SK-N-SH (cell line): ENCODE measurements around the gene RGS6. TPM values are rescaled to one million over a fixed set of nuclear protein-coding genes. Genes with fewer than 3 reads are reported as not detected.

ENCODE experiments used
- CTCF ChIA-PET: fragments of 300-600, 350-600 bp; formaldehyde crosslinking; extraction: SDS; loops from one replicate; lab custom pipeline; 2021; lab: Yijun Ruan, JAX
- POLR2A ChIA-PET: fragments of 350-600 bp; sonication (Branson Sonifier 250); formaldehyde crosslinking; extraction: SDS; loops from one replicate; lab custom pipeline; 2020; ENCODE audit warnings: antibody characterized with exemption, inconsistent platforms; lab: Yijun Ruan, JAX
- DNase-seq: peaks from one replicate; pipeline ENCODE4 v3.0.0; 2012
- H2AFZ ChIP-seq: fragments of 200-600 bp; sonication (generic); 2 replicates; pipeline ENCODE4 v1.8.1; 2016; ENCODE audit warnings: antibody characterized with exemption, mild to moderate bottlenecking, low read depth
- H3F3A ChIP-seq: fragments of 200-600 bp; sonication (generic); replicated peaks from 2 replicates; pipeline ENCODE3; 2016; ENCODE audit warnings: antibody characterized with exemption, mild to moderate bottlenecking; ENCODE audit not compliant: insufficient read depth
- H3K27ac ChIP-seq, 2 experiments: fragments of 200-500 bp in 1 of 2; fragments of 200-600 bp in 1 of 2; sonication (Bioruptor generic) in 1 of 2; sonication (generic), shearing (Covaris generic) in 1 of 2; 2 replicates each; pipeline versions ENCODE4 v1.5.1 to v1.6.1; 2014 to 2016; ENCODE audit warnings: low read depth in 2 of 2, inconsistent platforms in 1 of 2, low read length in 1 of 2, mild to moderate bottlenecking in 1 of 2, mixed read lengths in 1 of 2
- H3K27me3 ChIP-seq: fragments of 200-600 bp; sonication (generic), shearing (Covaris generic); 2 replicates; pipeline ENCODE4 v1.6.1; 2016; ENCODE audit warnings: mixed run types; ENCODE audit not compliant: insufficient read depth
- H3K36me3 ChIP-seq, 2 experiments: fragments of 200-500 bp in 1 of 2; fragments of 200-600 bp in 1 of 2; sonication (Bioruptor generic) in 1 of 2; sonication (generic) in 1 of 2; replicated peaks in 1 of 2; 2 replicates each; pipeline versions ENCODE3 to v1.5.1; 2014 to 2016; ENCODE audit warnings: low read length in 1 of 2, mild to moderate bottlenecking in 1 of 2; ENCODE audit not compliant: insufficient read depth in 2 of 2, control insufficient read depth in 1 of 2
- H3K4me1 ChIP-seq, 2 experiments: fragments of 200-500 bp in 1 of 2; fragments of 200-600 bp in 1 of 2; sonication (Bioruptor generic) in 1 of 2; sonication (generic), shearing (Covaris generic) in 1 of 2; 2 replicates each; pipeline versions ENCODE4 v1.5.1 to v1.6.1; 2014 to 2016; ENCODE audit warnings: low read depth in 1 of 2, low read length in 1 of 2, mixed run types in 1 of 2; ENCODE audit not compliant: insufficient read depth in 2 of 2, control insufficient read depth in 1 of 2
- H3K4me2 ChIP-seq: fragments of 200-600 bp; sonication (generic), shearing (Covaris generic); 2 replicates; pipeline ENCODE4 v1.6.1; 2017; ENCODE audit warnings: mixed run types
- H3K4me3 ChIP-seq, 2 experiments: fragments of 200-500 bp in 1 of 2; fragments of 200-600 bp in 1 of 2; sonication (Bioruptor generic) in 1 of 2; sonication (generic), shearing (Covaris generic) in 1 of 2; 2 replicates each; pipeline versions ENCODE4 v1.5.1 to v1.8.1; 2014 to 2016; ENCODE audit warnings: low read depth in 2 of 2, inconsistent platforms in 1 of 2, low read length in 1 of 2, mild to moderate bottlenecking in 1 of 2, mixed read lengths in 1 of 2, moderate library complexity in 1 of 2
- H3K79me2 ChIP-seq: fragments of 200-600 bp; sonication (generic); 2 replicates; pipeline ENCODE4 v1.8.1; 2017; ENCODE audit warnings: mild to moderate bottlenecking; ENCODE audit not compliant: insufficient read depth
- H3K9ac ChIP-seq: fragments of 200-600 bp; sonication (generic); 2 replicates; pipeline ENCODE4 v1.6.1; 2017; ENCODE audit warnings: mixed run types
- H3K9me2 ChIP-seq: fragments of 200-600 bp; sonication (generic); 2 replicates; pipeline ENCODE4 v1.6.1; 2017; ENCODE audit warnings: mixed run types
- H3K9me3 ChIP-seq: fragments of 200-600 bp; sonication (generic); 2 replicates; pipeline ENCODE4 v1.6.1; 2017; ENCODE audit warnings: mixed run types, mild to moderate bottlenecking, moderate library complexity
- H4K20me1 ChIP-seq: fragments of 200-600 bp; sonication (generic); 2 replicates; pipeline ENCODE4 v1.6.1; 2017; ENCODE audit warnings: mild to moderate bottlenecking, mixed run types; ENCODE audit not compliant: insufficient read depth
- ELF1 ChIP-seq: IDR thresholded peaks from 2 replicates; pipeline ENCODE4 v1.4.0; 2012
- EP300 ChIP-seq, 2 experiments: IDR thresholded peaks; 2 replicates each; pipeline versions ENCODE4 v1.4.0 to v1.6.1; 2012; ENCODE audit warnings: borderline replicate concordance in 1 of 2, low read depth in 1 of 2, low read length in 1 of 2
- FOSL2 ChIP-seq: IDR thresholded peaks from 2 replicates; pipeline ENCODE4 v1.4.0; 2012; ENCODE audit warnings: low read depth, mild to moderate bottlenecking, moderate library complexity, borderline replicate concordance
- FOXM1 ChIP-seq: IDR thresholded peaks from 2 replicates; pipeline ENCODE4 v1.4.0; 2012; ENCODE audit warnings: low read depth, mild to moderate bottlenecking
- GABPA ChIP-seq: IDR thresholded peaks from 2 replicates; pipeline ENCODE4 v1.4.0; 2012; ENCODE audit warnings: low read depth, mild to moderate bottlenecking
- JUND ChIP-seq: IDR thresholded peaks from 2 replicates; pipeline ENCODE4 v1.4.0; 2012
- MEF2A ChIP-seq: IDR thresholded peaks from 2 replicates; pipeline ENCODE4 v1.4.0; 2012; ENCODE audit warnings: low read depth, borderline replicate concordance
- MXI1 ChIP-seq: IDR thresholded peaks from 2 replicates; pipeline ENCODE4 v1.6.1; 2012; ENCODE audit warnings: mild to moderate bottlenecking, low read depth, low read length, improper control_type of control experiment
- NRF1 ChIP-seq: IDR thresholded peaks from 2 replicates; pipeline ENCODE4 v1.6.1; 2012; ENCODE audit warnings: low read depth, mild to moderate bottlenecking, low read length
- POLR2AphosphoS5 ChIP-seq: IDR thresholded peaks from 2 replicates; pipeline ENCODE4 v1.6.1; 2012; ENCODE audit warnings: low read depth, low read length
- RFX5 ChIP-seq: IDR thresholded peaks from 2 replicates; pipeline ENCODE4 v1.6.1; 2012; ENCODE audit warnings: mild to moderate bottlenecking, improper control_type of control experiment, low read length
- SIN3A ChIP-seq: IDR thresholded peaks from 2 replicates; pipeline ENCODE4 v1.6.1; 2012; ENCODE audit warnings: low read depth, mild to moderate bottlenecking, low read length, moderate library complexity, borderline replicate concordance
- TAF1 ChIP-seq: IDR thresholded peaks from 2 replicates; pipeline ENCODE4 v1.6.1; 2012; ENCODE audit warnings: low read depth, mild to moderate bottlenecking, low read length, moderate library complexity, borderline replicate concordance
- TEAD4 ChIP-seq: IDR thresholded peaks from 2 replicates; pipeline ENCODE4 v1.4.0; 2012; ENCODE audit warnings: mild to moderate bottlenecking, borderline replicate concordance; ENCODE audit not compliant: insufficient read depth
- WGBS: methylation state at CpG from one replicate; pipeline ENCODE4 v1.1.6; 2017; ENCODE audit warnings: low lambda C conversion rate; 5-methylcytosine and 5-hydroxymethylcytosine counted together
- polyA plus RNA-seq, 3 experiments: library from polyadenylated mRNA; depleted of rRNA; stranded (reverse); fragments of >200 nt; gene quantifications; 2 replicates each; pipeline ENCODE4 v1.2.3, GENCODE V29; 2012
- TF ChIP-seq, protein P1 (sequence below): IDR thresholded peaks from 2 replicates; pipeline ENCODE4 v1.6.1; 2012; ENCODE audit warnings: mild to moderate bottlenecking, low read depth, low read length, moderate library complexity
- TF ChIP-seq, protein P2 (sequence below): IDR thresholded peaks from 2 replicates; pipeline ENCODE4; 2012
- TF ChIP-seq, protein P3 (sequence below): fragments of 150-350 bp; IDR thresholded peaks from 2 replicates; pipeline ENCODE4 v1.6.1; 2016; ENCODE audit warnings: mild to moderate bottlenecking, low read depth, low read length

Gene RGS6
- polyA plus RNA-seq, 1 of the 3 experiments (the other 2 are of a cell fraction) = not detected

DNA sequence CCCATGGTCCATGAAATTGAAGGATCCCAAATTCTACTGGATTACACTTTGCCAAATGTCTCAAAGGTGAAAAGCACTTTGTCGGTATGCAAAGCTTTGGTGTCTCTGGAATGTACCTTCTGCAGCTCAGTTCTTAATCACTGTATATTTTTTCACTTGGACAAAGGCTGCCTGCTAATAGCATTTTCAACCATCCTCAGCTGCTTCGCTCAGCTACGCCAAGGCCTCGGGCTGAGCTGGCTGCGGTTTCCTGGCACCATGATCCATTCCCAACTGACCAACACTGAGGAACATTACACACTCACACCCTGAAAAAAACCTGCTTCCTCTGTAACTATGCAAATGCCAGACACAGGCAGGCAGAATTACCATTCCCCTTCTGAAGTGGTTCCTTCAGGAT is 626.5 kb downstream of the RGS6 start (continued):
- TF ChIP-seq SIN3A (no peak), MEF2A (no peak), EP300 (IDR thresholded peaks at IDR 0.05; ENCODE audit: borderline replicate concordance in 1 of 2, low read depth in 1 of 2, low read length in 1 of 2) (no peak), RFX5 (no peak), NRF1 (no peak)

DNA sequence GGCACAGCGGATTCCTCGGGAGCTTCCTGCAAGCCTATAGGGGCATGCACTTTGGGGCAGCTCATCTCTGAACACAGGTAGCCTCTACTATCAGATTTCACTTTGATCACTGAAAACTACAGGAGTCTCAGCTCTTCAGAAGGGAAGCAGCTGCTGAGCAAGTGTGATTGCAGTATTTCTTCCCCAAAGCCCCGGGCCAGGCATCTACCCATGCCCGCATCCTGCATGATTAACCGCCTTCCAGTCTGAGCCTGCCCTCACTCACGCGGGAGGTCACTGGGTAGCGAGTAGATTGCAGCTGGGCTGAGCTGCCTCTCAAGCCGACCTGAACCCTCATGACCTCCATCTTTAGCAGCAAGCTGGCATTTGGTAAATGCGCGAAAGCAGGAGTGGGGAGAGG is 627.0 kb downstream of the RGS6 start:
- DNase-seq = no peak
- Histone ChIP-seq H3K4me3 (no peak overlapping the region), H3K9me3 (no peaks in the 10 kb centered on the region), H3K4me1 (peaks cover 0 to 36% of the 10 kb centered on the region in 2 experiments; a peak in 1 of 4 replicates), H3K4me2 (no peak overlapping the region), H3F3A (no peaks in the 10 kb centered on the region), H3K27me3 (no peaks in the 10 kb centered on the region), H3K9me2 (no peaks in the 10 kb centered on the region), H3K36me3 (no peaks in the 10 kb centered on the region), H3K27ac (no peak overlapping the region), H4K20me1 (no peaks in the 10 kb centered on the region), H2AFZ (no peak overlapping the region), H3K9ac (no peak overlapping the region), H3K79me2 (no peaks in the 10 kb centered on the region)
- ChIA-PET CTCF (interaction anchor here (0.8 to 2.3 kb wide), 10 partner anchors 10 to 346 kb away, joined by 3 to 7 read pairs (median 4); no protein-coding TSS in a partner anchor), POLR2A (interaction anchor here (0.5 kb wide), 1 partner anchor 912 kb away, joined by 3 read pairs; no protein-coding TSS in a partner anchor)
- WGBS = 89% methylated on average over 7 of the region's 11 CpGs
- TF ChIP-seq, protein P1, sequence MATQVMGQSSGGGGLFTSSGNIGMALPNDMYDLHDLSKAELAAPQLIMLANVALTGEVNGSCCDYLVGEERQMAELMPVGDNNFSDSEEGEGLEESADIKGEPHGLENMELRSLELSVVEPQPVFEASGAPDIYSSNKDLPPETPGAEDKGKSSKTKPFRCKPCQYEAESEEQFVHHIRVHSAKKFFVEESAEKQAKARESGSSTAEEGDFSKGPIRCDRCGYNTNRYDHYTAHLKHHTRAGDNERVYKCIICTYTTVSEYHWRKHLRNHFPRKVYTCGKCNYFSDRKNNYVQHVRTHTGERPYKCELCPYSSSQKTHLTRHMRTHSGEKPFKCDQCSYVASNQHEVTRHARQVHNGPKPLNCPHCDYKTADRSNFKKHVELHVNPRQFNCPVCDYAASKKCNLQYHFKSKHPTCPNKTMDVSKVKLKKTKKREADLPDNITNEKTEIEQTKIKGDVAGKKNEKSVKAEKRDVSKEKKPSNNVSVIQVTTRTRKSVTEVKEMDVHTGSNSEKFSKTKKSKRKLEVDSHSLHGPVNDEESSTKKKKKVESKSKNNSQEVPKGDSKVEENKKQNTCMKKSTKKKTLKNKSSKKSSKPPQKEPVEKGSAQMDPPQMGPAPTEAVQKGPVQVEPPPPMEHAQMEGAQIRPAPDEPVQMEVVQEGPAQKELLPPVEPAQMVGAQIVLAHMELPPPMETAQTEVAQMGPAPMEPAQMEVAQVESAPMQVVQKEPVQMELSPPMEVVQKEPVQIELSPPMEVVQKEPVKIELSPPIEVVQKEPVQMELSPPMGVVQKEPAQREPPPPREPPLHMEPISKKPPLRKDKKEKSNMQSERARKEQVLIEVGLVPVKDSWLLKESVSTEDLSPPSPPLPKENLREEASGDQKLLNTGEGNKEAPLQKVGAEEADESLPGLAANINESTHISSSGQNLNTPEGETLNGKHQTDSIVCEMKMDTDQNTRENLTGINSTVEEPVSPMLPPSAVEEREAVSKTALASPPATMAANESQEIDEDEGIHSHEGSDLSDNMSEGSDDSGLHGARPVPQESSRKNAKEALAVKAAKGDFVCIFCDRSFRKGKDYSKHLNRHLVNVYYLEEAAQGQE = no peak
- TF ChIP-seq RFX5 = no peak
- no peak for TF ChIP-seq GABPA
- no peak for TF ChIP-seq FOSL2
- TF ChIP-seq, protein P2, sequence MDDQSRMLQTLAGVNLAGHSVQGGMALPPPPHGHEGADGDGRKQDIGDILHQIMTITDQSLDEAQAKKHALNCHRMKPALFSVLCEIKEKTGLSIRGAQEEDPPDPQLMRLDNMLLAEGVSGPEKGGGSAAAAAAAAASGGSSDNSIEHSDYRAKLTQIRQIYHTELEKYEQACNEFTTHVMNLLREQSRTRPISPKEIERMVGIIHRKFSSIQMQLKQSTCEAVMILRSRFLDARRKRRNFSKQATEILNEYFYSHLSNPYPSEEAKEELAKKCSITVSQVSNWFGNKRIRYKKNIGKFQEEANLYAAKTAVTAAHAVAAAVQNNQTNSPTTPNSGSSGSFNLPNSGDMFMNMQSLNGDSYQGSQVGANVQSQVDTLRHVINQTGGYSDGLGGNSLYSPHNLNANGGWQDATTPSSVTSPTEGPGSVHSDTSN = no peak
- no peak for TF ChIP-seq MEF2A
- TF ChIP-seq, protein P3, sequence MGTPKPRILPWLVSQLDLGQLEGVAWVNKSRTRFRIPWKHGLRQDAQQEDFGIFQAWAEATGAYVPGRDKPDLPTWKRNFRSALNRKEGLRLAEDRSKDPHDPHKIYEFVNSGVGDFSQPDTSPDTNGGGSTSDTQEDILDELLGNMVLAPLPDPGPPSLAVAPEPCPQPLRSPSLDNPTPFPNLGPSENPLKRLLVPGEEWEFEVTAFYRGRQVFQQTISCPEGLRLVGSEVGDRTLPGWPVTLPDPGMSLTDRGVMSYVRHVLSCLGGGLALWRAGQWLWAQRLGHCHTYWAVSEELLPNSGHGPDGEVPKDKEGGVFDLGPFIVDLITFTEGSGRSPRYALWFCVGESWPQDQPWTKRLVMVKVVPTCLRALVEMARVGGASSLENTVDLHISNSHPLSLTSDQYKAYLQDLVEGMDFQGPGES = no peak
- TF ChIP-seq TAF1 = no peak
- no peak for TF ChIP-seq ELF1
- TF ChIP-seq POLR2AphosphoS5 = no peak
- no peak for TF ChIP-seq TEAD4
- no peak for TF ChIP-seq FOXM1
- TF ChIP-seq JUND = no peak
- no peak for TF ChIP-seq MXI1
